Medulla oblongata (tissue), 1 donor: ENCODE results near the gene RABAC1.

ENCODE experiments used
- DNase-seq: peaks from one replicate; pipeline ENCODE4 v3.0.0-alpha.2; 2015; ENCODE audit errors: extremely low spot score

RABAC1 gene

GRCh38 chr19:41928754-41929535 lies 30.2 kb downstream of the RABAC1 start:
- DNase-seq = no peak

DNA sequence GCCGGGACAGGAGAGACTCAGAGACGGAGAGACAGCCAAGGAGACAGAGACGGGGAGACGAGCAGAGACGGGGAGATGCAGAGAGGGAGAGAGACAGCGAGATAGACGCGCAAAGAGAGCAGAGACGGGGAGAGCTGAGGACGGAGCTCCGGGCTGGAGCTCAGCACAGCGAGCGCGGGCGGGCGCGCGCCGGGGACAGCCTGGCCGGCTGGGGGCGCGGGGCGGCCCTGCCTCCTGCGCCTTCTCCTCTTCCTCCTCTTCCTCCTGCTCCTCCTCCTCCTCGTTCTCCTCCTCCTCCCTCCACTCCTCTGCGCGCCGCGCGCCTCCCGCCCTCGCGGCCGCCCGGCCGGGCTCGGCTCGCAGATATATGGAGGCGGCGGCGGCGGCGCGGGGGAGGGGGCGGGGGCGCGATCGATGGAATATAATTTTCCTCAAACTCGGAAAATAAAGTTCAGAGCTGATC lies 30.9 kb downstream of the RABAC1 start, which contains the start of gene ERFL:
TSS of gene ERFL (minus strand) at position 229 of the 463 bp plus-strand sequence. CDS start 15,530 bp downstream, outside the sequence.
- DNase-seq = no peak

DNA sequence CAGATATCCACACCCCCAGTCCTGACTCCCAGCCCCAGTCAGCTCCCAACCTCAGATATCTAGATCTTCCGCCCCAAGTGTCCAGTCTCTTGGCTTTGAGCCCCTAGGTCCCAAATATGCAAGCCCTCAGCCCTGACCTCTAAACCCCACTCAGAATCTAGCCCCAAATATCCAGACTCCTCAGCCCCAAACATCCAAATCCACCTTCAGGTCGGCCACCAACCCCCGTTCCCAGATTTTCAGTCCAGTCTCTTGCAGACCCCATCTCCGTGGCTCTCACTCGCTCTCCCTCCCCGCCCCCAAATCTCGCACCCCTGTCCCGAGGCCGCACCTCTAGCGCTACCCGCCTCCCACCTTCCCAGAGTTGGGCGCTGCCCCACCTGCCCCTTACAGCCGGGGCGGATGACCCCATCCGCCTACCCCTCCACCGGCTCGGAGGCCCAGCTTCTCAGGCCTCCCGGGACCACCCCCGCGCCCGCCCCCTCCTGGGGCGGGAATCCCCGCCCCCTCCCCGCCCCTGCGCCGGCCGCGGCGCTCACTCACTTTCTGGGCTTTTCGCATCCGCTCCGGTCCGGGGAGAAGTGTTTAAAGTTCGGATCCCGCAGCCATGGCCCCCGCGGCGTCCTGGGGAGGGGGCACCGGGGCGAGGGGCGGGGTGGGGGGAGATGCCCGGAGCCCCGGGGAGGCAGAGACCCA lies 31.5 kb downstream of the RABAC1 start:
- DNase-seq = no peak

DNA sequence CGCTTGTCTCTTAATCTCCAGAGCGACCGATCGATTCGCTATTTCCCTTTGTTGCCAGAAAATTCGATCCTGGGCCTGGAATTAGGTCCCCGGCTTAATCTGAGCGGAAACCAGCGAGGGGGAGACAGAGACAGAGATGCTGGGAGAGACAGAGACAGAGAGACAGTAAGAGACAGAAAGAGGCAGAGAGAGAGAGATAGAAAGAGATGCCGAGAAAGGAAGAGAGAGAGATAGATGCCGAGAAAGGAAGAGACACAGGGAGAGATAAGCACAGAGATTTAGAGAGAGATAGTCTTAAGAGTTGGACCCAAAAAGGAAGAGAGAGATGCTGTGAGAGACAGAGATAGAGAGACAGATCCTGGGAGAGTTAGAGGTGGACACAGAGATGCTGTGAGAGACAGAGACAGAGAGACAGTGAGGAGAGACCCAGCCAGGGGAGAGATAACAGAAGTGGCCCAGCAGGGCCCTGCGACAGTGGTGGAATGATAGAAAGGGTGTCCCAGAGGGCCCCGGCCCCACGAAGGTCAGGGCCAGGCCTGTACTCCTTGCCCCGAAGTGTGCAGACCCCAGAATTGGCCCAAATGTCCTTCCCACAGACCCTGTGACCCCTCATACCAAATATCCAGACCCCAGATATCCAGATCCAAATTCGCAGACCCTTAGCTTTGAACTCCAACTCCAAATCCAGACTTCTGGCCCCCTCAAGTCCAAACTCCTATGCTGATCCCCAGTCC lies 32.2 kb downstream of the RABAC1 start:
- DNase-seq = no peak

DNA sequence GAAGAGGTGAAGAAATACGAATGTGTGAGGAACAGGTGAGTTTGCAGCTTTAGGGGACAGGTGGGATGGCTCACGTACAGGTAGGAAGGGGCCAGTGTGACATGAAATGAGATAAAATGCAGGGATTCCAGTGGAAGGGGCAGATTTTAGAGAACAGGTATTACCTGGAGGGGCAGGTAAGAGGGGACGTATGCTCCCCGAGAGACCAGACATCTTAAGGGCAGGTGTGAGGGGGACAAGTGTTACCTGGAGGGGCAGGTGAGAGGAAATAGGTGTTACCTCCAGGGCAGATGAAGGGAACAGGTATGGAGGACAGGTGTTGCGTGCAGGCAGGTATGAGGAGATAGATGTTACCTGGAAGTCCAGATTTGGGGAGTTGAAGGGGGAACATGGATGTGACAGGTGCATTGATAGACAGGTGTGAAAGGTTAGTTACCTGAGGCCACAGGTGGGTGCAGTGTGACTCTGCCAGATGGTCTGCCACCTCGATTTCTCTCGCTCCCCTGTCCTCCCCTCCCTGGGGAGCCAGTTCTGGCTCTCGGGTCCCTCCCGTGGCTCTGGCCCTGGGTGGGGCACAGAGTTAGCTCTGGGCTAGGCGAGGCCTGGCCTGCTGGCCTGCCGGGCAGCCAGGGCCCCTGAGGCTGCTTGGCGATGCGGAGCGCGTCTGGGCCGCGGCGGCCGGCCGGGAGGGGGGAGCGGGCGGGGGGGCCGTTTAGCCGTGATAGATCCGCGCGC lies 32.9 kb downstream of the RABAC1 start:
- no peak for DNase-seq

GRCh38 chr19:41925208-41926003 lies 33.7 kb downstream of the RABAC1 start:
- DNase-seq = no peak

- DNase-seq = no peak
Observed at GRCh38 chr19:41924151-41925145, 34.7 kb downstream of the RABAC1 start.

DNA sequence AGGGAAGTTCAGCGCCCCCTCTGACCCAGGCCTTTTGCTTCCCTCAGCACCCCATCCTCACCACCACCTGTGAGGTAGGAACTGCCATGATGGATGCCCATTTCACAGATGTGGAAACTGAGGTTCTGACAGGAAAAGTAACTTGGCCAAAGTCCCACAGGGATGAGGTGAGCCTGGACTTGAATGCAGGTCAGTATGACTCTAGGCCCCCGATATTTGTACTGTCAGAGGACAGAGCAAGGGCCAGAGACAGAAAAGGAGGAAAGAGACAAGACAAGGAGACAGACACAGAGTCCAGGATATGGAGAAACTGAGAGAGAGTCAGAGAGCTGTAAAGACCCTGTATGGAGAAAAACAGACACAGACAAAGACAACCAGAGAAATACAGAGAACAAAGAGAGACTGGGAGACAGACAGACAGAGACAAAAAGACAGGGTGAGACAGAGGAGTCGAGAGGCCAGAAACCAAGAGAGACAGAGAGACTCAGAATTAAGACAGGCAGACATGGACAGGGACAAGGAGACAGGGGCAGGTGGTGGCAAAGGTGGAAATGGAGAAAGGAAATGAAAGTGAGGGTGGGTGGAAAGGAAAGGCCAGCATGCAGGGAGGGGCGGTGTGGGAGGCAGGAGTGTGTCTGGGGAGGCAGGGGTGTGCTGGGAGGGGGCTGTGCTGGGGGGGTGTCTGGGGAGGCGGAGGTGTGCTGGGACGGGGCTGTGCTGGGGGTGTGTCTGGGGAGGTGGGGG lies 35.9 kb downstream of the RABAC1 start:
- DNase-seq = no peak

DNA sequence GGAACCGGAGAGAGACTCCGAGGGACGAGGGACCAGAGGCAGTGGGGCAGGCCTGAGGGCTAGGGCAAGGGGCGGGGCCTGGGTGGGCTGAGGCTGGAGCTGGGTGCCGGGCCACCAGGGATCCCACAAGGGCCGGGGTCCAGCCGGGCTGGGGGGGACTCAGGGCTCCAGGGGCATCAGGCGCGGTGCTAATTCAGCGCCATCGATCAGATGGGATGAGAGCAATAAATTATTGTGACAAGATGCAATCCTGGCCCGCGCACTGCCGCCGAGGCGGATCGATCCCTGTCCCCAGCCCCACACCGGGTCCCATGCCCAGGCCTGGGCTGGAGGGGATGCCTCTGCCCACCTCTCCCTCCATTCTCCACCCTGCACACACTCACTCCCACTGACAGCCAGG lies 36.5 kb downstream of the RABAC1 start:
- no peak for DNase-seq

- DNase-seq = no peak
Observed at GRCh38 chr19:41921577-41922576, 37.2 kb downstream of the RABAC1 start.

DNA sequence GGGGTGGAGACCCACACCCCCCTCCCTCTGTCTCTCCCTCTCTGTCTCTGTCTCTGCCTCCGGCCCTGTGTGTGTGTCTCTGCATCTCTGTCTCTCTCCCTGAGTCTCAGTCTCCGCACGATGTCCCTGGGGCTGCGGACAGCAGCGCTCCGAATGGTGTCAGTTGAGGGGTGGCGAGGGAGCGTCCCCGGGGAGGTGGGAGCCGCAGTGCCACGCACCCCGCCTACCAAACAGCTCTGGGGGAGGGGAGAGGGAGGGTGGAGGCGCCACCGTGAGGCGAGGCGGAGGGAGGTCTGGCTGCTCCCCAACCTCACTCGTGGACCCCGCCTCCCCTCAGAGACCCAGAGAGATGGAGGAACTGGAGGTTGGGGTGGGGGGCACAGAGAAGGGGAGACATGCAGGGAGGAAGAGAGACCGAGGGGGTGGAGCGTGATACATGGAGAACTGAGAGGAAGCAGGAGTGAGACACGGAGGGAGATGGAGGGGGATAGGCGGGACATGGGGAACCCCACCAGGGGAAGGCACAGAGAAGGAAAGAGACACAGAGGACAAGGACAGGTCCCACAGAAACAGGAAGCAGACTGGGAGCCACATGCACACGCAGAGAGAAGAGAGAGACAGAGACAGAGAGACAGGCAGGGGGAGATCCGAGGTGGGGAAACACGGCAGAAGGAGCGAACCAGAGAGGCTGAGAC lies 38.1 kb downstream of the RABAC1 start:
- DNase-seq = no peak

GRCh38 chr19:41919948-41920712 lies 39.0 kb downstream of the RABAC1 start:
- DNase-seq = no peak

- DNase-seq = no peak
Observed at GRCh38 chr19:41918653-41919244, 40.4 kb downstream of the RABAC1 start.

DNA sequence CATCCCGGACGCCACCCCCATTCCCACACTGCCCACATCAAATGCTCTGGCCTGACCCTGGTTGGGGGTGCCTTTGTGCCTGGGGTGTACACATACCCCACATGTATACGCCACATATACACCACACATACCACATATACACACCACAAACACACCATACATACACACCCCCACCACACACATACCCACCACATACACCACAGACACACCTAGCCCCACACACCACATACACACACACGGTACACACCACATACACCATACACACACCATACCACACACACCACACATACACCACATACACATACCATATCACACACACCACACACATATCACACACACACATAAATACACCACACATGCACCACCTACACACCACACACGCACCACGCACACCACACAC lies 41.0 kb downstream of the RABAC1 start:
- no peak for DNase-seq

DNA sequence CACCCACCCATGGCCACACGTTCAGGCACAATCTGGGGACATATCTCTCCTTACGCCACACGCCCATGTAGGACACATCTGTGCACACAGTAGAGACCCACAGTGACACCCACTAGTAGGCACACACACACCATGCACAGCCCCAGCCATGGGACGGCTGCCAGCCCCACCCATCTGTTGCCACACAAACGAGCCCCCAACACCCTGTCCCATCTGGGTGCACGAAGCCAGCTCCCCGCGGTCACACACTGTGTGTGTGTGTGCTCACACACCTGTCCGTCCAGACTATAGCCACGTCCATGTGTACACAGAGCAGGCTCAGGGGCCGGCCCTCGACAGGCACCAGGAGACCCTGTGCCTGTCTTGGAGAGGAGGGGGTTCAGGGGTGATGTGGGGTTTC lies 41.4 kb downstream of the RABAC1 start:
- no peak for DNase-seq
